MM.1S (cell line): ENCODE results near the gene TMOD4.
A peak's percentile ranks its signal among the peaks of the same experiment; 100 is the strongest.

Experiments
- DNase-seq: peaks from one replicate; pipeline ENCODE4 v3.0.0-alpha.2; 2015
- H2AFZ ChIP-seq: fragments of 300-600 bp; sonication (generic); 2 replicates; pipeline ENCODE4 v1.6.0; 2016; ENCODE audit warnings: antibody characterized with exemption, low read length
- H3F3A ChIP-seq: fragments of 300-600 bp; sonication (generic); 2 replicates; pipeline ENCODE4 v1.6.1; 2016; ENCODE audit warnings: mild to moderate bottlenecking, antibody characterized with exemption, low read length, moderate library complexity, mixed read lengths; ENCODE audit not compliant: insufficient read depth
- H3K27ac ChIP-seq: fragments of 300-600 bp; sonication (generic); 2 replicates; pipeline ENCODE4 v1.5.1; 2016; ENCODE audit warnings: mild to moderate bottlenecking, low read length
- H3K27me3 ChIP-seq: fragments of 300-600 bp; sonication (generic); replicated peaks from 2 replicates; pipeline ENCODE4 v1.6.0; 2016; ENCODE audit warnings: low read length; ENCODE audit not compliant: insufficient read depth
- H3K36me3 ChIP-seq: fragments of 300-600 bp; sonication (generic); replicated peaks from 2 replicates; pipeline ENCODE4 v1.6.1; 2016; ENCODE audit warnings: mild to moderate bottlenecking, low read length, mixed read lengths; ENCODE audit not compliant: insufficient read depth
- H3K4me1 ChIP-seq: fragments of 300-600 bp; sonication (generic); 2 replicates; pipeline ENCODE4 v1.6.1; 2016; ENCODE audit warnings: low read length, mixed read lengths
- H3K4me2 ChIP-seq: fragments of 300-600 bp; sonication (generic); 2 replicates; pipeline ENCODE4 v1.6.0; 2016; ENCODE audit warnings: low read depth, low read length
- H3K4me3 ChIP-seq: fragments of 300-600 bp; sonication (generic); 2 replicates; pipeline ENCODE4 v1.5.1; 2016; ENCODE audit warnings: low read length, mixed read lengths
- H3K79me2 ChIP-seq: fragments of 300-600 bp; sonication (generic); 2 replicates; pipeline ENCODE4 v1.6.1; 2016; ENCODE audit warnings: mixed run types, low read length, mixed read lengths
- H3K9ac ChIP-seq: fragments of 300-600 bp; sonication (generic); 2 replicates; pipeline ENCODE4 v1.6.1; 2016; ENCODE audit warnings: low read length, mixed read lengths
- H3K9me2 ChIP-seq: fragments of 300-600 bp; sonication (generic); replicated peaks from 2 replicates; pipeline ENCODE4 v1.6.1; 2016; ENCODE audit warnings: mild to moderate bottlenecking, low read length, mixed read lengths; ENCODE audit not compliant: insufficient read depth
- H3K9me3 ChIP-seq: fragments of 300-600 bp; sonication (generic); replicated peaks from 2 replicates; pipeline ENCODE4 v1.6.1; 2016; ENCODE audit warnings: mild to moderate bottlenecking, low read length, mixed read lengths; ENCODE audit not compliant: insufficient read depth
- H4K20me1 ChIP-seq: fragments of 300-600 bp; sonication (generic); 2 replicates; pipeline ENCODE4 v1.6.1; 2016; ENCODE audit warnings: mild to moderate bottlenecking, low read length, moderate library complexity, mixed read lengths; ENCODE audit not compliant: insufficient read depth
- EZH2 ChIP-seq: fragments of 300-600 bp; sonication (generic); optimal IDR thresholded peaks from 2 replicates; pipeline ENCODE3; 2017; ENCODE audit warnings: low read depth, mild to moderate bottlenecking, antibody characterized with exemption, low read length, mixed read lengths
- EZH2phosphoT487 ChIP-seq: fragments of 300-600 bp; sonication (generic); IDR thresholded peaks from 2 replicates; pipeline ENCODE4 v1.6.1; 2018; ENCODE audit warnings: antibody characterized with exemption, low read length
- TF ChIP-seq, protein P1 (sequence below): fragments of 300-600 bp; sonication (generic); IDR thresholded peaks from 2 replicates; pipeline ENCODE4 v1.5.1; 2016; ENCODE audit warnings: antibody characterized with exemption, low read length, mixed read lengths

Gene TMOD4

DNA sequence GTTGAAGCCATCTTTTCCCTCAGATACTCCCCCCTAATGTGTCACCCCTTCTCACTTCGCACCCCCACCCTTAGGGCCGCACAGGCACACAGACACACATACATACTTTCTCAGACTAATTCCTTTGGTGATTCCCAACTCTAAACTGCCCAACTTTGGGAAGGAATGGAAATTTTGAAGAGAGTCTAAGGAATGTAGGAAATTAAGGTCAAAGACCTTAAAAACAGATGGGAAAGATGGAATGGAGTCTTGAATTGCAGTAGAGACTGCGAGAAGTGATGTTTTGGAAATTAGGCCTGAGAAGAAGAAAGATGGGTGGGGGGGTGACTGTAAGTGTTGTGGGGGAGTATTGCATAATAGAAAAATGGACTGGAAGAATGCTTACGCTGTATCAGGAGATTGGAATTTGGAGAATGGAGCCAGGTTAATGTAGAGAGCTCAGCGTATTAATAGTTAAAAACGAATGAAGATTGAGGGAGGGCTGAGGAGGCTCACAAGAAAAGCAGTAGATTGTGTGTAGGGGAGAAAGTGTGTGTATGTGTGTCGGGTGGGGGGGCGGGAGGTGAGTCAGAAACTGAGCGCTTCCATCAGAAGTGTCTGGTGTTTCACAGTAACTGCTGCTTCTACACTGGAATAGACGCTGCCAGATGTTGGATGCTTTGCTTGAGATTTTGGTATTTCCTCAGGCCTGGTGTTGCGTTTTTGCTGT lies 24.2 kb upstream of the TMOD4 start:
- Histone ChIP-seq H3K4me1 (peaks cover 9% of the 10 kb centered on the region), H3F3A (peaks cover 8% of the 10 kb centered on the region), H3K4me2 (peak overlapping the region; percentile 89), H3K9me3 (no peaks in the 10 kb centered on the region), H3K9me2 (no peaks in the 10 kb centered on the region), H3K36me3 (0 out of 2 replicates have a peak, but pooled peaks cover 7% of the 10 kb centered on the region), H3K79me2 (peaks cover 64% of the 10 kb centered on the region), H4K20me1 (no peaks in the 10 kb centered on the region; the same call in 1 of the 2 replicates), H2AFZ (no peak overlapping the region), H3K4me3 (peak overlapping the region; percentile 93), H3K27me3 (no peaks in the 10 kb centered on the region), H3K9ac (peak overlapping the region; percentile 68; the same call in 1 of the 2 replicates), H3K27ac (no peak overlapping the region)
- no peak for DNase-seq
- TF ChIP-seq EZH2 (no peak), EZH2phosphoT487 (no peak)
- TF ChIP-seq, protein P1, sequence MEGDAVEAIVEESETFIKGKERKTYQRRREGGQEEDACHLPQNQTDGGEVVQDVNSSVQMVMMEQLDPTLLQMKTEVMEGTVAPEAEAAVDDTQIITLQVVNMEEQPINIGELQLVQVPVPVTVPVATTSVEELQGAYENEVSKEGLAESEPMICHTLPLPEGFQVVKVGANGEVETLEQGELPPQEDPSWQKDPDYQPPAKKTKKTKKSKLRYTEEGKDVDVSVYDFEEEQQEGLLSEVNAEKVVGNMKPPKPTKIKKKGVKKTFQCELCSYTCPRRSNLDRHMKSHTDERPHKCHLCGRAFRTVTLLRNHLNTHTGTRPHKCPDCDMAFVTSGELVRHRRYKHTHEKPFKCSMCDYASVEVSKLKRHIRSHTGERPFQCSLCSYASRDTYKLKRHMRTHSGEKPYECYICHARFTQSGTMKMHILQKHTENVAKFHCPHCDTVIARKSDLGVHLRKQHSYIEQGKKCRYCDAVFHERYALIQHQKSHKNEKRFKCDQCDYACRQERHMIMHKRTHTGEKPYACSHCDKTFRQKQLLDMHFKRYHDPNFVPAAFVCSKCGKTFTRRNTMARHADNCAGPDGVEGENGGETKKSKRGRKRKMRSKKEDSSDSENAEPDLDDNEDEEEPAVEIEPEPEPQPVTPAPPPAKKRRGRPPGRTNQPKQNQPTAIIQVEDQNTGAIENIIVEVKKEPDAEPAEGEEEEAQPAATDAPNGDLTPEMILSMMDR: no peak

DNA sequence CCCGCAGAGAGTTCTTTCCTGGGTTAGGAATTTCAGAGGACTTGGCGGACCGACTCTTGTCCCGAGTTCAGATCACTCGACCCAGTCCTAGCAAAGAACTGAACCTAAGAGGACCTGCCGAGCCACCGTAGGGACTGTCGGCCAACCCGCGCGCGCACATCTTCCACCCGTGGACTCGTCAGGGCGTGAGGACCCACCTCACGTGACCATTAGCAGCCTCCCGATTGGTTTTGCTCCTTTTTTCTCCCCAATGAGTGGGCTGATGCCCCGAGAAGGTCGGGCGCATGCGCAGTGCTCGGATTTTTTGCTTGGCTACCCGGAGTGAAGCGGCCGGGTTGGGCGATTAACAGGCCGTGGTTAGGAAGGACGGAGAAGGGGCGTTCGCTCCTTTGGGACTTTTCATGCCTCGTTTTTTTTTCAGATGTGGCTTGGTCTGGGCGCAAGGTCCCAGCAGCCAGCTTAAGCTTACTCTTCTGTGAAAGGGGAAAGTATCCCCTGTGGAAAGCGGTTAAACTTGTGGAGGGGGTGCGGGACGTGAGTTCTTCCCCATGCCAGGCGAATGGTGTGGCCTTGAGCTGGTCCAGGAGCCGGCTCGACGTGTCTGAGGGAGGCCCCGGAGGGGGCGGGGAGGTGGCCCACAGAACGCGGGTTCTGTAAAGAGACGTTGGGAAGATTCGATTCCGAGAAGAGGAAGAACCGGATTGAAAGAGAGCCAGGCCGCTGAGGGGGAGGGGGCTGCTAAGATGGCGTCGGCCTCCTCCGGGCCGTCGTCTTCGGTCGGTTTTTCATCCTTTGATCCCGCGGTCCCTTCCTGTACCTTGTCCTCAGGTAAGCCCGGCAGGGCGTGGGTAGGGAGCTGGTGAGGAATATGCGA lies 22.7 kb upstream of the TMOD4 start, which contains the start of gene PIP5K1A:
PIP5K1A (plus strand) TSS at position 299 of the 874 bp plus-strand sequence; CDS start at position 744, 445 bp downstream.
- peaks cover 49% of the 10 kb centered on the region for H3K79me2 ChIP-seq

DNA sequence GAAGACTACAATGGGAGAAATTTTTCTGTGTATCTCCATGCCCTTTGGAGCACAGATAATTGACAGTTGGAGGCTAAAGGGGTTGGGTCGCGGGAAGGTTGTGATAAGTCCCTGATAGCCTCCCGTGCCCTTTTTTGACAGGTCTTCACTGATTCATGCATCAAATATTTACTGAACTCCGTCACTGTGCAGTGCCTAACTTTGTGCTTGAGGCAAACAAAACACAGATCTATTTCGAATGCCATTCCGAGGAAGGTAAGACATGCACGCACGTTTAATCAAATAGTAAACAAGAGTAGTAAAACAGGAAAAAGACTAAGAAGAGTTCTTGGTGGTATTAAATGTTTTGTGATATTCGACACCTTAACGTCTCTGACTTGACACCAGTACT lies 22.1 kb upstream of the TMOD4 start:
- Histone ChIP-seq H3K4me1 (peaks cover 9% of the 10 kb centered on the region), H3K27ac (peak overlapping the region; percentile 58; the same call in 1 of the 2 replicates), H3K9ac (peak overlapping the region; percentile 68; the same call in 1 of the 2 replicates), H3K27me3 (peaks cover 19% of the 10 kb centered on the region), H4K20me1 (no peaks in the 10 kb centered on the region; the same call in 1 of the 2 replicates), H3K79me2 (peaks cover 43% of the 10 kb centered on the region), H2AFZ (peak overlapping the region; percentile 89), H3K4me2 (peak overlapping the region; percentile 89), H3K4me3 (peak overlapping the region; percentile 93), H3K36me3 (0 out of 2 replicates have a peak, but pooled peaks cover 2% of the 10 kb centered on the region), H3K9me2 (no peaks in the 10 kb centered on the region), H3K9me3 (no peaks in the 10 kb centered on the region), H3F3A (peaks cover 8% of the 10 kb centered on the region)
- DNase-seq: no peak
- TF ChIP-seq EZH2phosphoT487: no peak
- TF ChIP-seq, protein P1: no peak
- no peak for TF ChIP-seq EZH2

More for the DNA sequence above, 22.7 kb upstream of the TMOD4 start, which contains the start of gene PIP5K1A:
- Histone ChIP-seq H3K27ac (peak within 1 kb of the TSS; percentile 58; the same call in 1 of the 2 replicates), H3K27me3 (peaks cover 12% of the 10 kb centered on the region), H3K4me1 (peaks cover 9% of the 10 kb centered on the region), H3K4me3 (peak within 1 kb of the TSS; percentile 93), H3F3A (peaks cover 8% of the 10 kb centered on the region), H3K36me3 (0 out of 2 replicates have a peak, but pooled peaks cover 3% of the 10 kb centered on the region), H3K4me2 (peak within 1 kb of the TSS; percentile 89), H3K9me2 (no peaks in the 10 kb centered on the region), H3K9me3 (no peaks in the 10 kb centered on the region), H3K9ac (peak within 1 kb of the TSS; percentile 68), H4K20me1 (no peaks in the 10 kb centered on the region; the same call in 1 of the 2 replicates), H2AFZ (peak within 1 kb of the TSS; percentile 89)
- TF ChIP-seq, protein P1: no peak
- TF ChIP-seq EZH2 (no peak), EZH2phosphoT487 (no peak)
- peak; percentile 100 for DNase-seq
